Retinal pigment epithelial cell (primary cell): ENCODE measurements around the gene NDE1.

Source experiments
- DNase-seq: peaks from one replicate; pipeline ENCODE4 v3.0.0-alpha.2; 2010; ENCODE audit warnings: low read depth
- H3K4me3 ChIP-seq: 2 replicates; pipeline ENCODE4 v1.5.1; 2011; ENCODE audit warnings: mild to moderate bottlenecking, low read length, control low read depth, moderate library complexity
- CTCF ChIP-seq: conservative IDR thresholded peaks from 2 replicates; pipeline ENCODE4 v1.5.1; 2011; ENCODE audit warnings: low read depth, low read length, control low read depth, inconsistent platforms

NDE1 gene, protein sequence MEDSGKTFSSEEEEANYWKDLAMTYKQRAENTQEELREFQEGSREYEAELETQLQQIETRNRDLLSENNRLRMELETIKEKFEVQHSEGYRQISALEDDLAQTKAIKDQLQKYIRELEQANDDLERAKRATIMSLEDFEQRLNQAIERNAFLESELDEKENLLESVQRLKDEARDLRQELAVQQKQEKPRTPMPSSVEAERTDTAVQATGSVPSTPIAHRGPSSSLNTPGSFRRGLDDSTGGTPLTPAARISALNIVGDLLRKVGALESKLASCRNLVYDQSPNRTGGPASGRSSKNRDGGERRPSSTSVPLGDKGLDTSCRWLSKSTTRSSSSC

DNA sequence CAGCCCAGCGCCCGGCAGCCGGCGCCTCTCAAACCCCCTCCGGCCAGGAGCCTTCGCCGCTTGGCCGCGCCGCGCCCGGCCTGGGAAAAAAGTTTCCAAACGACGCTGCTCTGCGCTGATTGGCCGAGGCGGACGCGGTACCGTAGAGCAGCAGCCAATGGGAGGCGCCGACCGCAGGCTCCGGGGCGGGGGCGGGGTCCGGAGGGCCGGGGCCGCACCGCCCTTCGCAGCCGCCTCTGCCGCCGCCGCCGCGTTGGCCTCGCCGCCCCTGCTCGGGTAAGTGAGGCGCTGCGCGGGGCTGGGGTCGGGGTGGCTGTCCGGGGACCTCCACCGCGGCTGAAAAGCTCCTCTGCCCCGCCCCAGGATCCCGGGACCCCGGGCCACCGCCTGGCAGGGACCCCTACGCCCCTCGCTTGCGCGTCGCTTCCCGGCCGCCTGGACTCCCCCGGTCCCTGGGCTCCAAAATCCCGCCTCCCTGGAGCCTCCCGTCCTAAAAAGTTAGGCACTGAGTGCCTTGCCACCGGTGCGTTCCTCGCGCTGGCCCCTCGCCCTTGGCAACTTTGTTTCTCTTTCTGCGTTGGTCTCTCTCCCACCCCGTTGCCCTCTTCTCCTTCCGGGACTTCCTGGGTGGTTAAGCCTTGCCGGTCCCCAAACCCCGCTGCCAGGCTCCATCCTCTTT, at the start of gene NDE1:
Gene NDE1 (plus strand): TSS at position 227 of the 679 bp plus-strand sequence. CDS start 14,534 bp downstream, outside the sequence.
- DNase-seq: peak; percentile 56
- peak within 1 kb of the TSS; percentile 92 for H3K4me3 ChIP-seq
- no peak for TF ChIP-seq CTCF

DNA sequence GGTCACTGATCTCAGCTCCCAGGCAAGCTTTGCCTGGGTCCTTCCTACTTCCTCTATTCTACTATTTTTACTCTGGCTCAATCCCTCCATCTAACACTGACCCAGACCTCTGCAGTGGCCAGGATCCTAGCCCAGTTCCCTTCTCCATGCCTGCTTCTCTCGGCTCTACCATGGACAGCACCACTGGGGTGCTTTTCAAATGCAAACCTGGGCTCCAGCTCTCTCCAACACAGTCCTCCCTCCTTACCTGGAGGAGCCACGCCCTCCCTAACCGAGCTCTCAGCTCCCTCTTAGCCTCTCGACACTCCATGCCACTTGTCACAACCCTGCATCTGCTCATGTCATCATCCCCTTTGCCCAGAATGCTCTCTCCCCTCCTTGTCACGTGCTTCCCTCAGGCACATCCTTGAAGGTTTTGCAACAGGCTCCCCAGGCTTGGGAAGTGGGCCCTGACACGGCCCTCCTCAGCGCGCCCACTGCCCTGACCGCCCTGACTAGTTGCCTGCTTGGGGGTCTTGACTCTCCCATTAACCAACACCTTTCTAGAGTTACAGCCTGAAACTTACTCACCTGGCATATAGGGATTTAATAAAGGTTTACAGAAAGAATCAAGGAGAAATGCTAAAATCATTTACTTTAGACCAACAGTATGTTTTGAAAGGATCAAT, 48.7 kb upstream of the NDE1 start:
- no peak overlapping the region for H3K4me3 ChIP-seq
- no peak for DNase-seq
- no peak for TF ChIP-seq CTCF

DNA sequence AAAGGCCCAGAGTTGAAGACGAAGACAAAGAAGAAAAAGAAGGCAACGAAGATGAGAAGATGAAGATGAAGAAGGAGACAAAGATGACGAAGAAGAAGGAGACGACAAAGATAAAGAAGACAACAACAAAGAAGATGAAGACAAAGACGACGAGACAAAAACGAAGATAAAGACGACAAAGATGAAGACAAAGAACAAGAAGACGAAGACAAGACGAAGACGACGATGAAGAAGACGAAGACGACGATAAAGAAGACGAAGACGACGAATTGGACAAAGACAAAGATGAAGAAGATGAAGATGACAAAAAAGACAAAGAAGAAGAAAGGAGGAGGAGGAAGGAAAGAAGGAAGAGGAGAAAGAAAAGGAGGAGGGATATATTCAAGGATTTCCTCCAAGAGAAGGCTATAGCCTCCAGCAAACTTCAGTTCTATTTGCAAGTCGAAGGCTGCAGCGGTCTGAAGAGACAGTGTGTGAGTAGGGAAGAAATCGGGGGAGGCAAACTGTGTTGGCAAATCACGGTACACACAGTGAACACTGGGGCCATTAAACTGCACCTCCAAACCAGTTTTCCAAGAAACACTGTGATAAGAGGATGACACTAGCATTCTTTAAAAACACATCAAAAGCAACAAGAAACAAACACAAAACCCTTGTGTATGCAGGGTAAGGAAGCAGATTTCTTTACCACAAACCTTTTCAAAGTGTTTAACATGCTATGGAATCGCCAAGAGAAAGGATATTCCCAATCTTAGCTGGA, 47.6 kb upstream of the NDE1 start:
- DNase-seq: no peak
- no peak overlapping the region for H3K4me3 ChIP-seq
- TF ChIP-seq CTCF: no peak

DNA sequence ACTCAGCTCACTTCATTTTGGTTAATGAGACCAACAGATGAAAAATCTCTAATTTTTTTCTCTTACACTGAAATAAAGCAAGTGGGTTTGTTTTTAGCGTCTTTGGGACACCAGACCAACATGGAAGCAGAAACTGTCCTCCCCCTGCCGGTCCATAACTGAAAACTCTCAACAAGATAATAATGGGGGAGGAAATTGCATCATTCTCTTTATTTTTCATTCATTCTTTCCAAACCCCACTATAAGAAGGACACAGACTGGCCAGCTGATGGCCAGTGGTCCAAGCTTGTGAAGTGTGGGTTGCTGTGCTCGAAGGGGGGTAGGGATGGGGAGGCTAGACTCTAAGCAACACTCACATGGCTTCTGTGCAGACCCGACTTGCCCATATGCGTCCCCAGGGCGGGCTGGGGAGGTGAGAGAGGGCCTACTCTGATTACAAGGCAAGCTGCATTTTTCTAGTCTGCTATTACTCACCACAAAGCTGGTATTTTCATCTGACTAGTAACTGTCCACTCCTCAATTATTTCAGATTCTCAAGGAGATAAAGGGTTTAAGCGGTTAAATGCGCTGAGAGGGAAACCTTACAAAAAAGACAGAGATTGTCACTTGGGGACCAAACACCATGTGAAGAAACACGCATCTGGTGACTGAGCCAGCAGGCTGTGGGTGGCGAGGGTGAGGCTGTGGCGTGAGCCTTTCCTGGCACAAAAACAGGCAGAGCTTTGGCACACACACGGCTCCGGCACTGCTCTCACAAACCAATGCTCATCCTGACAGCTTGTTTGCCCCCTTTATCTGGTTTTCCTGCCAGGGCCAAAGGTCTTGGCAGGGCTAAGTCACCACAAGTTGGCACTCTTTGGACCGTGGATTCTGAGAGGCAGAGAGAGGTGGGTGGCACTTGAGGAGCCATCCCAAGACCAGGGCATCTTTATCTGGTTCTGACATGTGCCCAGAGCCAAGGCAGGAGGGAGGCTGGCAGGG, 45.3 kb upstream of the NDE1 start:
- no peak for TF ChIP-seq CTCF
- no peak for DNase-seq
- no peak overlapping the region for H3K4me3 ChIP-seq

DNA sequence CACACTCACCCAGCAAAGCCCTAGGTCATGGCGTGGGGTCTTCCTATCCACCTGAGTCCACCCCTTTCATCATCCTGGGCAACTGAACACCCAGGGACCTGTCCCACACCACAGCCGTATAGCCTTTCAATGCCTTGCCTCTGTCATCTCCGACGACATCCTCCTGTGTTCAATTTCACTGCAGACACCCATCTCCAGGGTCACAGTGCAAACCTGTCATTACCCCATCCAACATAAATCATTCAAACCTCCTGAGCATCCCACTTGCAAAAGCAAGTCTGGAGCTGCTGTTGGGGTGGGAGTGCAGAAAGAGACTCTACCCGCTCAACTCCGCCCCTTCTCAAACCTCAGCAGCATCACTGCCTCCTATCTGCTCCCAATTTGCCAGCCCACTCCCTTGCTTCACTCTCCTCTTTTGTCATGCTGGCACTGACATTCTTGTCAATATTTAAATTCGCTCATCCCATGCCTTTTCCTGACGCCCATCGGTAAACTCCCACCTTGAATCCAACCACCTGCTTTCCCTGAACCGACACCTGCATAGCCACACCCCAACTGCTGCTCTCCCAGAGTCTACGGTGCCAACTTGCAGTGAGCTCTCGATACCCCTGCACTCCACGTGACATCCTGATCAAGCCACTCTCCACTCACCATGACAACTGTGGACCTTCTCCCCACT, 44.1 kb upstream of the NDE1 start:
- no peak overlapping the region for H3K4me3 ChIP-seq
- no peak for TF ChIP-seq CTCF
- DNase-seq: no peak
